PC-9 (cell line): ENCODE measurements around the gene ERBB2. TPM values are rescaled to one million over a fixed set of nuclear protein-coding genes. Genes with fewer than 3 reads are reported as not detected.

ENCODE experiments used
- BruUV-seq: library from RNA; stranded (reverse); fragments of 400-500 nt; replicated peaks from 2 replicates; lab custom pipeline; 2021; lab: Mats Ljungman, UMichigan
- CTCF ChIA-PET: fragments of 300-600 bp; sonication (Branson Sonifier 250); formaldehyde crosslinking; loops from one replicate; lab custom pipeline; 2022; ENCODE audit warnings: antibody characterized with exemption; lab: Charles Lee
- POLR2A ChIA-PET: fragments of 300-600 bp; sonication (Branson Sonifier 250); formaldehyde crosslinking; loops from one replicate; lab custom pipeline; 2022; ENCODE audit warnings: antibody characterized with exemption; ENCODE audit not compliant: unreplicated experiment; lab: Charles Lee
- DNase-seq, 2 experiments: peaks; one replicate each; pipeline versions ENCODE4 v3.0.0 to v3.0.0-alpha.2; 2015 to 2022; ENCODE audit warnings: mixed read lengths in 1 of 2
- H2AFZ ChIP-seq: fragments of 200-600 bp; sonication (generic); 2 replicates; pipeline ENCODE4 v1.8.1; 2017; ENCODE audit warnings: antibody characterized with exemption
- H3F3A ChIP-seq: fragments of 200-600 bp; sonication (generic); 2 replicates; pipeline ENCODE4 v1.8.1; 2017; ENCODE audit warnings: antibody characterized with exemption, mild to moderate bottlenecking, low read depth; ENCODE audit not compliant: insufficient read depth
- H3K27ac ChIP-seq: fragments of 200-600 bp; sonication (generic); 2 replicates; pipeline ENCODE4 v1.6.1; 2016; ENCODE audit warnings: mixed run types
- H3K27me3 ChIP-seq: fragments of 200-600 bp; sonication (generic); 2 replicates; pipeline ENCODE4 v1.6.1; 2016; ENCODE audit warnings: low read depth, mixed run types; ENCODE audit not compliant: insufficient read depth
- H3K36me3 ChIP-seq: fragments of 200-600 bp; sonication (generic); 2 replicates; pipeline ENCODE4 v1.6.1; 2016; ENCODE audit warnings: low read depth, mixed run types
- H3K4me1 ChIP-seq: fragments of 200-600 bp; sonication (generic); replicated peaks from 2 replicates; pipeline ENCODE4 v1.6.1; 2016; ENCODE audit warnings: mixed run types; ENCODE audit not compliant: insufficient read depth
- H3K4me2 ChIP-seq: fragments of 200-600 bp; sonication (generic); 2 replicates; pipeline ENCODE4 v1.6.1; 2017; ENCODE audit warnings: mixed run types
- H3K4me3 ChIP-seq: fragments of 200-600 bp; sonication (generic); 2 replicates; pipeline ENCODE4 v1.6.1; 2016; ENCODE audit warnings: mixed run types
- H3K79me2 ChIP-seq: fragments of 200-600 bp; sonication (generic); 2 replicates; pipeline ENCODE4 v1.6.1; 2017; ENCODE audit warnings: low read depth, mixed run types
- H3K9me2 ChIP-seq: fragments of 200-600 bp; sonication (generic); 2 replicates; pipeline ENCODE4 v1.8.1; 2017; ENCODE audit warnings: mild to moderate bottlenecking; ENCODE audit not compliant: insufficient read depth
- H3K9me3 ChIP-seq: fragments of 200-600 bp; sonication (generic); 2 replicates; pipeline ENCODE4 v1.8.1; 2016; ENCODE audit warnings: low read depth; ENCODE audit not compliant: insufficient read depth
- H4K20me1 ChIP-seq: fragments of 200-600 bp; sonication (generic); 2 replicates; pipeline ENCODE4 v1.8.1; 2017; ENCODE audit not compliant: insufficient read depth
- CTCF ChIP-seq: fragments of 200-600 bp; sonication (generic); conservative IDR thresholded peaks from 2 replicates; pipeline ENCODE4 v1.6.1; 2017; ENCODE audit warnings: mixed run types, antibody characterized with exemption, mild to moderate bottlenecking, moderate library complexity
- EZH2 ChIP-seq: fragments of 200-600 bp; sonication (generic); IDR thresholded peaks from 2 replicates; pipeline ENCODE4 v1.8.0; 2017; ENCODE audit warnings: antibody characterized with exemption, low read depth
- intact Hi-C: fragments of 100-400 bp; cut with micrococcal nuclease; formaldehyde crosslinking; loops from one replicate; pipeline ENCODE4 v1.10.0; 2022; ENCODE audit not compliant: unreplicated experiment
- total RNA-seq: library from RNA; stranded (reverse); gene quantifications from 2 replicates; pipeline ENCODE4 v1.2.3, GENCODE V29; 2021

Gene ERBB2
- total RNA-seq, 1 experiment from 2014 or later, result 90.6 TPM

- Histone ChIP-seq H2AFZ (no peak overlapping the region), H3K9me3 (no peaks in the 10 kb centered on the region), H3K4me1 (peaks cover 13% of the 10 kb centered on the region), H3K9me2 (no peaks in the 10 kb centered on the region), H3K36me3 (peaks cover 15% of the 10 kb centered on the region; the same call in 1 of the 2 replicates), H3K79me2 (peaks cover 23% of the 10 kb centered on the region), H3F3A (peaks cover 29% of the 10 kb centered on the region), H3K27me3 (no peaks in the 10 kb centered on the region), H4K20me1 (no peaks in the 10 kb centered on the region), H3K4me3 (no peak overlapping the region), H3K4me2 (no peak overlapping the region), H3K27ac (no peak overlapping the region)
- TF ChIP-seq CTCF, result no peak
- TF ChIP-seq EZH2, result no peak
- DNase-seq, result no peak
- CTCF ChIA-PET, result no interaction called here
- POLR2A ChIA-PET, result no interaction called here
- intact Hi-C loops, result no loop called here
- no TSS peak for BruUV-seq
Observed at GRCh38 chr17:39742126-39742855, 42.4 kb downstream of the ERBB2 start.

GRCh38 chr17:39742856-39743436 lies 43.1 kb downstream of the ERBB2 start:
- intact Hi-C loops, result no loop called here
- no peak for DNase-seq
- H2AFZ ChIP-seq, result no peak overlapping the region
- H3K9me2 ChIP-seq, result no peaks in the 10 kb centered on the region
- no peak overlapping the region for H3K27ac ChIP-seq
- no TSS peak for BruUV-seq
- peaks cover 23% of the 10 kb centered on the region for H3K79me2 ChIP-seq
- H3F3A ChIP-seq, result peaks cover 32% of the 10 kb centered on the region
- no peaks in the 10 kb centered on the region for H4K20me1 ChIP-seq
- TF ChIP-seq EZH2 (no peak), CTCF (no peak)
- H3K4me2 ChIP-seq, result no peak overlapping the region
- H3K27me3 ChIP-seq, result no peaks in the 10 kb centered on the region
- ChIA-PET POLR2A (no interaction called here), CTCF (no interaction called here)
- H3K9me3 ChIP-seq, result no peaks in the 10 kb centered on the region
- H3K4me1 ChIP-seq, result peaks cover 11% of the 10 kb centered on the region
- H3K36me3 ChIP-seq, result peaks cover 15% of the 10 kb centered on the region; the same call in 1 of the 2 replicates
- H3K4me3 ChIP-seq, result no peak overlapping the region

- ChIA-PET POLR2A (no interaction called here), CTCF (no interaction called here)
- Histone ChIP-seq H3K4me3 (no peak overlapping the region), H3K9me3 (no peaks in the 10 kb centered on the region), H3K4me1 (peaks cover 11% of the 10 kb centered on the region), H2AFZ (no peak overlapping the region), H3K79me2 (peaks cover 23% of the 10 kb centered on the region), H3K4me2 (no peak overlapping the region), H4K20me1 (no peaks in the 10 kb centered on the region), H3K36me3 (peaks cover 15% of the 10 kb centered on the region; the same call in 1 of the 2 replicates), H3F3A (peaks cover 36% of the 10 kb centered on the region), H3K9me2 (no peaks in the 10 kb centered on the region), H3K27me3 (no peaks in the 10 kb centered on the region), H3K27ac (no peak overlapping the region)
- no peak for DNase-seq
- BruUV-seq, result no TSS peak
- intact Hi-C loops, result no loop called here
- TF ChIP-seq EZH2 (no peak), CTCF (no peak)
Observed at GRCh38 chr17:39744075-39744835, 44.4 kb downstream of the ERBB2 start.
